Rectal smooth muscle tissue (tissue), 1 donor: ENCODE data around the gene TOR1B.
"Not testable (repeated sequence)": the region's sequence is repeated elsewhere in the genome, so short reads cannot be mapped to it uniquely, and the experiment has no call there.

ENCODE experiments used
- H3K27ac ChIP-seq: one replicate; pipeline ENCODE4 v1.7.0; 2013; ENCODE audit warnings: low read depth, low read length, inconsistent platforms
- H3K27me3 ChIP-seq: one replicate; pipeline ENCODE4 v1.7.0; 2013; ENCODE audit warnings: low read length; ENCODE audit not compliant: control insufficient read depth, insufficient read depth
- H3K36me3 ChIP-seq: one replicate; pipeline ENCODE4 v1.7.0; 2013; ENCODE audit warnings: low read length; ENCODE audit not compliant: control insufficient read depth, insufficient read depth
- H3K4me1 ChIP-seq: one replicate; pipeline ENCODE4 v1.7.0; 2013; ENCODE audit warnings: low read length; ENCODE audit not compliant: control insufficient read depth, insufficient read depth
- H3K4me3 ChIP-seq: one replicate; pipeline ENCODE4 v1.7.0; 2013; ENCODE audit warnings: low read length
- H3K9ac ChIP-seq: one replicate; pipeline ENCODE4 v1.7.0; 2013; ENCODE audit warnings: low read length

Gene TOR1B, protein sequence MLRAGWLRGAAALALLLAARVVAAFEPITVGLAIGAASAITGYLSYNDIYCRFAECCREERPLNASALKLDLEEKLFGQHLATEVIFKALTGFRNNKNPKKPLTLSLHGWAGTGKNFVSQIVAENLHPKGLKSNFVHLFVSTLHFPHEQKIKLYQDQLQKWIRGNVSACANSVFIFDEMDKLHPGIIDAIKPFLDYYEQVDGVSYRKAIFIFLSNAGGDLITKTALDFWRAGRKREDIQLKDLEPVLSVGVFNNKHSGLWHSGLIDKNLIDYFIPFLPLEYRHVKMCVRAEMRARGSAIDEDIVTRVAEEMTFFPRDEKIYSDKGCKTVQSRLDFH

DNA sequence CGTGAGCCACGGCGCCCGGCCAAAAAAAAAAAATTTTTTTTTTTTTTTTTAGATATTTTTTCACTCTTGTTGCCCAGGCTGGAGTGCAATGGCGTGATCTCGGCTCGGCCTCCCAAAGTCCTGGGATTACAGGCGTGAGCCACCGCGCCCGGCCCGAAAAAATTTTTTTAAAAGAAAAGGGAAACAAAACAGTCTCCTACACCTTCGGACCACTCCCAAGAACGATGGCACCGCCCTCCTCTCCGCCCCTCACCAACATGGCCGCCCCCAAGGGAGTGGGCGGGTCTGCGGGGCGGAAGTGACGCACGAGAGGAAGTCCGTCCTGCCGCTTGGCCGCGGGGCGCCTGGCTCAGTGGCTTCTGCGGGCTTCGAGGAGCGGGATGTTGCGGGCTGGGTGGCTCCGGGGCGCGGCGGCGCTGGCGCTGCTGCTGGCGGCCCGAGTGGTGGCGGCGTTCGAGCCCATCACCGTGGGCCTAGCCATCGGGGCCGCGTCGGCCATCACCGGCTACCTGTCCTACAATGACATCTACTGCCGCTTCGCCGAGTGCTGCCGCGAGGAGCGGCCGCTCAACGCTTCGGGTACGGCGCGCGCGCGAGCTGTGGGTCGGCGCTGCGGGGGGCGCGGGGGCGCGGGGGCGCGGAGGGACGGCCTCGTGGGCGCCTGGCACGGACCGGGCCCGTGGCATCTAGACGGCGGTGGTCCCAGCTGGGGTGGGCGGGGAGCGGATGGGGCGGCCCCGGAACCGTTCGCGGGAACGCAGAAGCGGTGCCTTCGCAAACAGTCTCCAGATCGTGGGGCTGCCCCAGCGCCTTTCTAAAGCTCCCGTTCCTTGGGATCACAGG is at the start of gene TOR1B:
Gene TOR1B, plus strand, starts transcription at position 352 of the 843 bp plus-strand sequence. Its CDS starts 29 bp downstream, at position 381.
- peaks cover 5% of the 10 kb centered on the region for H3K4me1 ChIP-seq

DNA sequence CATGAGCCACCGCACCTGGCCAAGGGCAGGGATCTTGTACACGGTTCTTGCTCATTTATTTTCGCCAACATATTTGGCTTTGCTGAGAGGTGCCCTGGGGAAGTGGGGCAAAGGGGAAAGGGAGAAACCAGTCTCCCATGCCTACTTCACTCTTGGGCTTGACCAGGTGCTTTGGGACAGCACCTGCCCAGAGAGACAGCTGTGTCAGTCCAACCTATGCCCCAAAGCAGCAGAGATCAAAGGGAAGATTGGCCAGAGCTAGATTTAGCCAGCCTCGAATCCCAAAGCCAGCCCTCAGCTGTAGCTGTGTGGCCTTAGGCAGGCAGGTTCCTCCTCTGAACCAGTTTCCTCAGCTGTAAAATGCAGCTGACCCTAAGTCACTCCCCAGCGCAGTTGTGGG is 47.8 kb upstream of the TOR1B start:
- no peak overlapping the region for H3K4me3 ChIP-seq
- H3K9ac ChIP-seq, result no peak overlapping the region

More for the DNA sequence above, at the start of gene TOR1B:
- peak within 1 kb of the TSS; percentile 92 for H3K4me3 ChIP-seq
- H3K27ac ChIP-seq, result peak within 1 kb of the TSS; percentile 83
- peaks cover 8% of the 10 kb centered on the region for H3K36me3 ChIP-seq
- peak within 1 kb of the TSS; percentile 73 for H3K9ac ChIP-seq
- no peaks in the 10 kb centered on the region for H3K27me3 ChIP-seq

DNA sequence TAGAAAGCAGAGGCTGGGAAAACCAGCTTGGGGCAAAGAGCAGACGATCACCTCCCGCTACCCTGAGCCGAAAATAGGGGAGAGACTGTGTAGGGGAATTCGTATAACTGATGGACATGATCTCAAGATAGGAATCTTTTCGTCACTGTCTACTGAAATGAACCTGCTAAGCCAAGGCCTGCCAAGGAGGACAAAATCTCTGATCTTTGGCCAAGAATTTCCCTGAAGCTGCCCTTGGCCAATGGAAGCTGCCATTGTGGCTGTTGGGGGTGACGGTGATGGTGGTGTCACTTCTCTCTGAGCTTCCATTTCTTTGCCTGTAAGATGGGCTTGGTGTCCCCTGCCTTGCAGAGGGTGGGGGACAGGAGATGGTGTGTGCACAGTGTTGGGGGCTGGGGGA is 46.8 kb upstream of the TOR1B start:
- Histone ChIP-seq H3K36me3 (no peaks in the 10 kb centered on the region), H3K27me3 (peaks cover 2% of the 10 kb centered on the region), H3K9ac (no peak overlapping the region), H3K27ac (no peak overlapping the region), H3K4me1 (no peaks in the 10 kb centered on the region), H3K4me3 (no peak overlapping the region)

More for the DNA sequence above, 47.8 kb upstream of the TOR1B start:
- H3K4me1 ChIP-seq, result no peaks in the 10 kb centered on the region
- peaks cover 2% of the 10 kb centered on the region for H3K27me3 ChIP-seq
- no peaks in the 10 kb centered on the region for H3K36me3 ChIP-seq
- H3K27ac ChIP-seq, result no peak overlapping the region

DNA sequence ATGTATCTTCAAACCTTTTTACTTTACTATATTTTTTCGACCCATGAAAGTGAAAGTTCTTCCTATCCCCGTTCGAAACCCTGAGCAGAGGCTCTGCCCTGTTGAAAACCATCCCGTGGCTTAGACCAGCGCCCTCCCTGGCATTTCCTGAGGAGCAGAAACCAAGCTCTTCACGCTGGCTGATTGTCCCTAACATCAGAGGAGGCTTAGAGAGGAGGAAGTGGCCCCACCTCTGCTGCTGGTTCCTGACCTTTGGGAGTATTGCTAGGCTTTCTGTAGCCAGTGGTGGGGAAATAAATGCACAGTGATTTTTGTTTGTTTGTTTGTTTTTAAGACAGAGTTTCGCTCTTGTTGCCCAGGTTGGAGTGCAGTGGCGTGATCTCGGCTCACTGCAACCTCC is 45.9 kb upstream of the TOR1B start:
- Histone ChIP-seq H3K27ac (no peak overlapping the region), H3K36me3 (no peaks in the 10 kb centered on the region), H3K4me1 (no peaks in the 10 kb centered on the region), H3K4me3 (no peak overlapping the region), H3K9ac (no peak overlapping the region), H3K27me3 (peaks cover 2% of the 10 kb centered on the region)

DNA sequence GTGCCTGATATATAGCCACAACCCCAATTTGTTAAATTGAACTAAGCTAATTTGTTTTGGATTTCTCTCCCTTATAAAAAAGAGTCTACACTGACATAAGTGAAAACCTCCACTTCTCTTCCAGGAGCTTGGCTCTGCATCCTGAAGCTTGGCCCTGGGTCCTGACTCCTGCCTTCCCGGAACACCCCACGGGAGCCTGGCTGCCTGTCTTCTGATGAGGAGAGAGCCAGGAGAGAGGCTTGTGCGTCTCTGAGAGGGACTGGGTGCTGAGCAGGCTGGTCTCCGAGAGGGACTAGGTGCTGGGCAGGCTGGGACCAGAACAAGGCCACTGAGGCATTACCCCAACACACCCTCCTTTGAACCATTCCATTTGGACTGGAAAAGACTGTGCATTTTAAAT is 43.7 kb upstream of the TOR1B start:
- H3K27me3 ChIP-seq, result peaks cover 2% of the 10 kb centered on the region
- no peaks in the 10 kb centered on the region for H3K4me1 ChIP-seq
- no peaks in the 10 kb centered on the region for H3K36me3 ChIP-seq
- no peak overlapping the region for H3K27ac ChIP-seq
- no peak overlapping the region for H3K9ac ChIP-seq
- no peak overlapping the region for H3K4me3 ChIP-seq

DNA sequence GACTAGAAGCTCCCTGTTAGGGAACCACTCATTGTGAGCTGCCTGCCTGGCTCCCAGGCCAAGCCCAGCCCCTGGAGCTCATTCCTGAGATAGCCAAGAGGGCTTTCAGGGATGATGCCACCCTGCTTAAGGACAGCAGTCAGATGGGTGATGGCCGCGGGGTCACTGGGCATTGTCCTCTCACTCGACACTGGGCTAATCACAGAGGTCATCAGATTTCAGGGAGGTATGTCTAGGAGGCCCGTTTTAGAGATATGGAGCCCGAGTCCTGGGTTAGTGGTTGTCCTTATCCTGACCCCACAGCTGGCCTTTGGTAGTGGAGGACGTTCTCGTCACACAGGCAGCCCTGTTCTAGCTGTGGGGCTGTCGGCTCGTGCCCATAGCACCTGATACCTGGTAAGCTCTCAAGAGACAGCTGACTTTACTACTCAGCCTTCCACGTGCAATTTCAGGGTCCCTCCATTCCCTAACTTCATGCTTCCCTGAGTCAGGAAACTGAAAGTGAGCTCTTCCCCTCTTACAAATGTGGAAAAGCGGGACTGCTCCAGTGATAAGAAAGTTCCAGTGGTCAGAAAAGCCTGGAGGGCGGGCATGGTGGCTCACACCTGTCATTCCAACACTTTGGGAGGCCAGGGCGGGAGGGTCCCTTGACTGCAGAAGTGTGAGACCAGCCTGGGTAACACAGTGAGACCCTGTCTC is 43.0 kb upstream of the TOR1B start:
- Histone ChIP-seq H3K27ac (no peak overlapping the region), H3K36me3 (no peaks in the 10 kb centered on the region), H3K9ac (no peak overlapping the region), H3K4me3 (no peak overlapping the region), H3K27me3 (peaks cover 2% of the 10 kb centered on the region), H3K4me1 (no peaks in the 10 kb centered on the region)

DNA sequence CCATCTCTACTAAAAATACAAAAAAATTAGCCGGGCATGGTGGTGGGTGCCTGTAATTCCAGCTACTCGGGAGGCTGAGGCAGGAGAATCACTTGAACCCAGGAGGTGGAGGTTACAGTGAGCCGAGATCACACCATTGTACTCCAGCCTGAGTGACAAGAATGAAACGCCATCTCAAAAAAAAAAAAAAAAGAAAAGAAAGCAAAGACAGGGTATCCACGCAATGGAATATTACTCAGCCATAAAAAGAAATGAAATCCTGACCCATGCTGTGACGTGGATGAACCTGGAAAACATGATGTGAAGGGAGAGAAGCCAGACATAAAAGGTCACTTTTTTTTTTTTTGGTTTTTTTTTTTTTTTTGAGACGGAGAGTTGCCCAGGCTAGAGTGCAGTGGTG is 42.2 kb upstream of the TOR1B start:
- H3K36me3 ChIP-seq, H3K27me3 ChIP-seq, H3K4me1 ChIP-seq, H3K4me3 ChIP-seq, H3K9ac ChIP-seq, H3K27ac ChIP-seq: not testable (repeated sequence)

DNA sequence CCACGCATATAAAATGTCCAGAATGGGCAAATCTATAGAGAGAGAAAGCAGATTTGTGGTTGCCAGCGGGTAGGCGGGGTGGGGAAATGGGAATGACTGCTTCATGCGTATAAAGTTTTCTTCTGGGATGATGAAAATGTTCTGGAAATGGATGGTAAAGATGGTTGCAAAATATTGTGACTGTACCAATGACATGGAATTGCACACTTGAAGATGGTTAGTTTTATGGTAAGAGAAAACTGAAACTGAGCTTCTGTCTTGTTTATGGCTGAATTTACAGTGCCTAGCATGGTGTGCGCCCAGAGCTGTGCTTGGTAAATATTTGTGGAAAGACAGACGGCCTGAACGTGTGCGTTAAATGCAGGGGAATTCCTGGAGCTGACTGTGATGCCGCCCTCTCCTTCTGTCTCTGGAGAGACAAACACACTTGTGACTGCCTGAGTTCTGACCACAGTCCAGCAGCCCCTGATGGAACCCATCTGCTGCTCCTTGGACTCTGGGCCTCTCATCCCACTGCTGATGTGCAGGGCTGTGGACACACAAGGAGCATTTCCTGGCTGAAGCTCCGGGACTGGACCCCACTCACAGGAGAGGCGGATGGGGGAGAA is 41.6 kb upstream of the TOR1B start:
- Histone ChIP-seq H3K9ac (no peak overlapping the region), H3K27ac (peak overlapping the region; percentile 16)

DNA sequence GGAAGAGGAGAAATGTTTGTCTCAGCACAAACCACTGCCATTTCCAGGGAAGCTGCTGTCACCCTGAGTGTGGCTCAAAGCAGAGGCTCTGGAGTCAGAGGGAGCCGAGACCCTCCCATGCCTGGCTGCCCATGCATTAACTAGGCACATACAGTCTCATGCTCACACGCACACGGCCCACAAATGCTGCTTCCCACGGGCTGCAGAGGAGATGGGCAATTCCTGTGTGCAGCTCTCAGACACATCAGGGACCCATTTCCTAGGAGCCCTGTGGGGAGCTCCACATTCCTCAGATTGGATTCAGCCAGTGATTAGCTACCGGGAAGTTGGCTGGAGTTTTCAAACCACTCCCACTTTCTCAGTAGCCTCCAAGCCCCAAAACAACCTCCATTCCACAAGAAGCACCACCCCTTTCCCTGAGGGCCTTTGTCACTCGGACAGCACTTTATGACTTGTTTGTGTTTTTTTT is 41.0 kb upstream of the TOR1B start:
- H3K4me1 ChIP-seq, result no peaks in the 10 kb centered on the region
- H3K36me3 ChIP-seq, result no peaks in the 10 kb centered on the region
- peaks cover 2% of the 10 kb centered on the region for H3K27me3 ChIP-seq
- H3K9ac ChIP-seq, result no peak overlapping the region
- no peak overlapping the region for H3K4me3 ChIP-seq
- H3K27ac ChIP-seq, result peak overlapping the region; percentile 16

More for the DNA sequence above, 41.6 kb upstream of the TOR1B start:
- Histone ChIP-seq H3K36me3 (no peaks in the 10 kb centered on the region), H3K27me3 (peaks cover 2% of the 10 kb centered on the region), H3K4me3 (no peak overlapping the region), H3K4me1 (no peaks in the 10 kb centered on the region)

DNA sequence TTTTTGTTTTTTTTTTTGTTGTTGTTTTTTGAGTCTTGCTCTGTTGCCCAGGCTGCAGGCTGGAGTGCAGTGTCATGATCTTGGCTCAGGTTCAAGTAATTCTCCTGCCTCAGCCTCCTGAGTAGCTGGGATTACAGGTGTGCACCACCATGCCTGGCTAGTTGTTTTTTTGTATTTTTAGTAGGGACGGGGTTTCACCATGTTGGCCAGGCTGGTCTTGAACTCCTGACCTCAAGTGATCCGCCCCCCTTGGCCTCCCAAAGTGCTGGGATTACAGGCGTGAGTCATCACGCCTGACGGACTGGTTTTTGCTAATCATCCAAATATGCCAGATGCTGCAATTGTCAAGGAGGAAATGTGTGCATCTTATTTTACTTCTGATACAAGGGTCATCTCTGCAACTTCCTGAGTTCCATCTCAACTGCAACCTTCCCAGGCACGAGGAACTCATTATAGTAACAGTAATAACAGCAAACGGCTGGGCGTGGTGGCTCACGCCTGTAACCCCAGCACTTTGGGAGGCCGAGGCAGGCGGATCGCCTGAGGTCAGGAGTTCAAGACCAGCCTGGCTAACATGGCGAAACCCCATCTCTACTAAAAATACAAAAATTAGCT is 40.5 kb upstream of the TOR1B start:
- not testable (repeated sequence) for H3K4me1 ChIP-seq, H3K27me3 ChIP-seq, H3K27ac ChIP-seq, H3K4me3 ChIP-seq, H3K9ac ChIP-seq, H3K36me3 ChIP-seq

DNA sequence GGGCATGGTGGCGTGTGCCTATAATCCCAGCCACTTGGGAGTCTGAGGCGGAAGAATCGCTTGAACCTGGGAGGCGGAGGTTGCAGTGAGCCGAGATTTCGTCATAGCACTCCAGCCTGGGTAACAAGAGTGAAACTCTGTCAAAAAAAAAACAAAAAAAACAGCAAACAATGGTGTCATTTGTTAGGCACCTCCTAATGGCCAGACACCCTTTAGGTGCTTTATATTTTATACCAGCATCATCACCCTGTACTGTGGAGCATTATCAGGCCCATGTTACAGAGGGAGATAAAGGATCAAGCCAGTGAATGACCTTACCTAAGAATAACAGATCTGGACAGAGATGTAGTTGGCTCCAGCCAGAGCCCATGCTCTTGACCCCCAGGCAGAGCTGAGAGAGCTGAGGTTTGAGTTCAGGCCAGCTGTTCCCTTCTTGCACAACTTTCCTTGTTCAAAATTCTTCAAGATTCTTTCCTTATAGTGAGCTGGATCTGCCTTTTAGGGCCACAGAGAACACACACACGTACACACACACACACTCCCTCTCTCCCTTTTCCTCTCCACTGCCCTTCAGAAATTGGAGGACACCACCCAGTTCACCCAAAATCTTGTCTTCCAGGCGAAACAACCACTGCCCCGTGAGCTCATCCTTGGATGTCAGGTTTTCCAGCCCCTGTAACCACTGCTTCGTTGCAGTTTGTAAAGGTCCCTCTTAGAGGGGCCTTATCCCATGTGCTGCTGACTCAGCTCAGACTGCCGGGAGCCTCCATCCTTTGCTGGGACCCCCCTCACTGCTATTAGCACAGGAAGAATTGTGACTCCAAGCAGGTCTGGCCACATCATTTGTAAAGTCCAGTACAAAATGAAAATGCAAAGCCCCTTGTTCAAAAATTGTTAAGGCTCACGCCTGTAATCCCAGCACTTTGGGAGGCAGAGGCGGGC is 39.7 kb upstream of the TOR1B start:
- Histone ChIP-seq H3K27ac (no peak overlapping the region), H3K4me1 (no peaks in the 10 kb centered on the region), H3K27me3 (peaks cover 2% of the 10 kb centered on the region), H3K9ac (no peak overlapping the region), H3K4me3 (no peak overlapping the region), H3K36me3 (no peaks in the 10 kb centered on the region)
